Amniotic stem cell (primary cell): ENCODE measurements around the gene BARX2.

Experiments used
- DNase-seq: peaks from one replicate; lab custom pipeline; 2025; lab: John Stamatoyannopoulos, UW

BARX2 gene

DNA sequence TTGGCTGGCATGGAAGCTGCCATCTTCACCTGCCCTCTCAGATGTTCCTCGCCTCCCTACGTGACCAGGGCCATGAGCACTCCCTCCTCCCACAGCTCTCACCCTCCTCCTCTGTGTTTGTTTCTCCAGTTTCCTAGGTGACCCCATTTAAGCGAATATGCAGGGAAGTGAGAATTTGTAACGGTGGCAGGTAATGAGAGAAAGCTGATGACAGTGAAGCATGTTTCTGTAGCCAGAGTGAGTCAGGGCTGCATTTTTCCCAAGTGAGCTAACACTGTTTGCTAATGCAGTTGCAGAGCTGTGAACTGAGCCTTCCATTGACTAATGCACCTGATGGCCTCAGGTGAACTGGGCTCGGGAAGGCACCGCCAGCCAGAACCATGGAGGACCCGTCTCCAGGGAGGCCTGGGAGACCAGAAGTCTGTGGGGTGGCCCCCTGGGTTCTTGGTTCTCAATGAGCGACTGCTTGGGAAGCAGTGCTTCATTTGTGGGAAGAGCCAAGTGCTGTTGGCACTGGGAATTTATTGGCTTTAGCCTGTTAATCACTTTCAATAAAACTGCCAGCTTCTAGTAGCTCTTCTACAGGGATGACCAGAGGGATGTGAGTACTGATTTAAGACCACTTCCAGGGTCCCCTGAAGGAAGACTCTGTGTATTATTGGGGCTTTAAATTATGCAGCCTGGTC is 64.5 kb downstream of the BARX2 start:
- DNase-seq = no peak

DNA sequence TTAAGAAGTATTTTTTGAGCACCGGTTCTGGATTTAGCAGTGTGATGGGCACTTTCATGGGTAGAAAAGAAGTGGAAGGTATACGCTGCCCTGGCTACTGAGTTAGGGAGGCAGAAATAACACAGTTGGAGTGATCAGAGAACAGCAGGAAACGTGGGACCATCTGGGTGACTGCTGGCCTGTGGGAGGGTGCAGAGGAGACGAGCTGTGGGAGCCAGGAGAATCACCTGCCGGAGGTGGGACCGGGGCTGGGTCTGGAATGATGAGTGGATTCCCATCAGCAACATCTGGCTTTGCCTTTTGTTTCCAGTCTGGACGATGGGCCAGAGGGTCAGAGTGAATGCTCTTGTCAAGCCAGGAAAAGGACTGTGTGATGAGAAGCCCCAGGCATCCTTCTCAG is 66.5 kb downstream of the BARX2 start:
- DNase-seq = no peak

DNA sequence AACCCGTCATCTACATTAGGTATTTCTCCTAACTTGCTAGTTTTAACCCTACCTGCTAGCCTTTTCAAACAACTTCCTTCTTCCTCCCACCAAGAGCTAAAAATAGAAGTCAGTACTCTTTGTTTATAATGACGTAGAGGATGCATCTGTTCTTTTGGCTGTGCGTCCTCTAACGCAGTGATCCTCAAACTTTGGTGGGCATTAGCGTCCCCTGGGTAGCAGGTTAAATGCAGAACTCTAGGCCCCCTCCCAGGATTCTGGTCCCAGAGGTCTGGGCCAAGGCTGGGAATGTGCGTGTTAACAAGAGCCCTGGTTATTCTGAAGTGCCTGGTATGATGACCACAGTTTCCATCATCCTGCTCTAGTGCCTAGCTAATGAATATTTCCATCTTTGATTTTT is 67.6 kb downstream of the BARX2 start:
- DNase-seq = no peak

DNA sequence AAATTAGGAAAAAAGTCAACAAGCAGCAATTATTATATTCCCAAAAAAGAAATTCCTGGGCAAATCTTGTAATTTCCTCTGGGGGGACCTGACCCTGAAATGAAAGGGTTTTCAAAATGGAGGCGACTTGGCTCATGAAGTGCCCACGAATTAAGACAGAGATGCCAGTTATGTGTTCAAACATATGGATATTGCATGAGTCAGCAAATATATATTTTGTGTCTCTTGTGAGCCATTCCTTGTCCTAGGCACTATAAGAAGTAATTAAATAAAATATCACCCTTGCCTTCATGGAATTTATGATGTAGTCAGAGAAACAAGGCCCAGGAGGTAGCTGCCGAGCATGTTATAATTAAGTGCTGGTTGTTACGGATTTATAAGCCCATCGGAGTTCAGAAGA is 68.6 kb downstream of the BARX2 start:
- no peak for DNase-seq

DNA sequence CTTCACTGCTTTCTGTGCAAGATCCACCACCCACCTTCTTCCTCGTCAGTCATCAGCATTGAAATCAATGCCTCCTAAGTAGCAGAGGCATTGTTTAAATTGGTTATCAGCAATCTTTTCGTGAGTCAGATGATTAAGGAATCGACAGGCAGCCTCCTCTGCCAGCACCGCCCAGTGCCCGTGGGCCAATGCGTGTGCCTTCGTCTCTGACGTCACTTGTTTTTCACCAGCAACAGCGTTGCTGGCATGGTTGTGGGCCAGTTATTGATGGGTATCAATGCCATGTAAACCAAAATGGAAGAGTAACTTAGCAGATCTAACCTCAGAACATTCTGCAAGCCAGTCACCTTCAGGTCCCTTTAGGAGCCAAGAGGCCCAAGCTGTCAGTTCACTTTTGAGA is 69.6 kb downstream of the BARX2 start:
- no peak for DNase-seq

DNA sequence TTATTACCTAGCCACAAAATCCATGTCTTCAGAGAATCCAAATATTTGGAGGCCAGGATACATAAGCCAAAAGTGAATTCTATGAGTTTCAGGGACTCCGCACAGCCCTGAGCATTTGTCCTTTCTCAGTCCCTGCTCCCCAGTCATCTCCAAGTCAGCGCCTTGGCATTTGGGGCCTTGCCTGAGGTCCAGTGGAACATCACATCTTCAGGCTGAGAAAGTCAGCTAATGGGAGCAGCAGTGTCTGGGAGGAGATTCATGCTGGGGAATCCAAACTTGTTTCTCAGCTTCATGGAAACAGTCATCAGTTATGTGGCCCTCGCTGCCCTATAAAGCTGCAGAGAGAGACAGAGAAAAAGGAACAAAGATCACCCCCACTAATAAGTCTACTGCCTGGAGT is 70.9 kb downstream of the BARX2 start:
- DNase-seq = no peak

DNA sequence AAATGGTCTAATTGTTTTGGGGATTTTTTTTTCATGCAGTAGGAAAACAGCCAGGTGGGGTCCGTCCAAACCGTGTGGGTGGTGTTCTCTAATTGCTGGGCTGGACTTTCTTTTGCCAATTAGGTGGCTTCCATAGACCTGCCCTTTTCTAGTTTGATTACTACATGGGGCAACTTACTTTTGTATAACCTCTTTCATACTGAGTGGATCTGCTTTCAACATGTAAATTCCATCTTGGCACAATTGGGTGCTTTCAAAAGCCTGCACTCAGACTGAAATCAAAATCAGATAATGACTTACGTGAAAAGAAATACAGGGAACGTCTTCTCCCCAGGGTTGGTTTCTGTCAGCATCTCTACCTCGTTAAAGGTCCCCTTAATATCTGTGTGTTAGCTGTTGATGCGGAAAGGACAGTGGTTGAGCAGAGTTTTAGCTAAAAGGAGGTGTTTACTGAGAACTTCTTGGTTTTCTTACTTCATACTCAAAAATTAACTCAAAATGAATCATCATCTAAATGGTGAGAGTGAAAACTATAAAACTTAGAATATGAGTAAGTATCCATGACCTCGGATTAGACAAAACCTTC is 72.1 kb downstream of the BARX2 start:
- DNase-seq = no peak

DNA sequence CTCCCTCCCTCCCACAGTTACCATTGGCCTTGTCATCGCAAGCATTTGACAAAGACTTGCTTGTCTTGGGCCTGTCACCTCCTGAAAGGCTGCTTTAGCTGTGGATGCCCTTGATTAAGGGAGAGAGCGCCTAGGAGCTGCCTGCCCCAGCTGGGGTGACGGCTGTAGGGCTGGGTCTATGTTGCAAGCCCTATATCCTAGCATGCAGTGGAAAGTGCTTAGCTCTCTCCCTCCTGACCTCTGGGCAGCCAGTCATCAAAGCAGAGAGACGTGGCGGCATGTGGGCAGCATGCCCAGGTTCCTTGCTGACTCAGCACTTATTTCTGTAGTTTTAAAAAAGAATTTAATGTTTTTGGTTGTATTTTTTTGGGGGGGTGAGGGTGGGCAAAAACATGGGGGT is 75.9 kb downstream of the BARX2 start:
- no peak for DNase-seq

DNA sequence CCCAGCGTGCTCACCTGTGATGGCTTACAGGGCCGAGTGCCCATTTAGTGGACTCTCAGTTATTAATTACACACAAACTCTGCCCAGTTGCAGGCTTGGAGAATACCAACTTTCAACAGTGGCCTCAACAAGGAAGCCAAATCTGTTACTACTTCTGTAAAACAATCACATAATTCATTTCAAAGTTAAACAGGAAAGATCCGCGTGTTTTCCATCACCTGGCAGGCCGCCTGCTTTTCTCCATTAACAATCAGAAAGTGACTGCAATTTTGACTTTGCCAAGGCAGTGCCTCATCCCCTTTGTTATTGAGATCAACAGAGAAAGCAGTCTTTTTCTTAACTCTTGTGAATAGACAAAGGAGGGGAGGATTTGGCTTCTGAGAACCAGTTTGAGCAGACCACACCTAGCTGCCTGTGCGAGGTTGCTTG is 77.7 kb downstream of the BARX2 start:
- no peak for DNase-seq

DNA sequence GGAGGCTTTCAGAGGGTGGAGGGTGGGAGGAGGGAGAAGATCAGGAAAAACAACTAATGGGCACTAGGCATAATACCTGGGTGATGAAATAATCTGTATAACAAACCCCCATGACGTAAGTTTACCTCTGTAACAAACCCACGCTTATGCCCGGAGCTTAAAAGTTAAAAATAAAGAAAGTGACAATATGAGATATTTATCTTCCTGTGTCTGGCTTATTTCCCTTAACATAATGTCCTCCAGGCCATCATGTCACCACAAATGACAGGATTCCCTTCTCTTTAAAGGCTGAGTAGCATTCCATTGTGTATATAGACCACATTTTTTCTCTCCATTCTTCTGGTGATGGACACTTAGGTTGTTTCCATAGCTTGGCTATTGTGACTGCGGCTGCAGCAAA is 79.5 kb downstream of the BARX2 start:
- no peak for DNase-seq

DNA sequence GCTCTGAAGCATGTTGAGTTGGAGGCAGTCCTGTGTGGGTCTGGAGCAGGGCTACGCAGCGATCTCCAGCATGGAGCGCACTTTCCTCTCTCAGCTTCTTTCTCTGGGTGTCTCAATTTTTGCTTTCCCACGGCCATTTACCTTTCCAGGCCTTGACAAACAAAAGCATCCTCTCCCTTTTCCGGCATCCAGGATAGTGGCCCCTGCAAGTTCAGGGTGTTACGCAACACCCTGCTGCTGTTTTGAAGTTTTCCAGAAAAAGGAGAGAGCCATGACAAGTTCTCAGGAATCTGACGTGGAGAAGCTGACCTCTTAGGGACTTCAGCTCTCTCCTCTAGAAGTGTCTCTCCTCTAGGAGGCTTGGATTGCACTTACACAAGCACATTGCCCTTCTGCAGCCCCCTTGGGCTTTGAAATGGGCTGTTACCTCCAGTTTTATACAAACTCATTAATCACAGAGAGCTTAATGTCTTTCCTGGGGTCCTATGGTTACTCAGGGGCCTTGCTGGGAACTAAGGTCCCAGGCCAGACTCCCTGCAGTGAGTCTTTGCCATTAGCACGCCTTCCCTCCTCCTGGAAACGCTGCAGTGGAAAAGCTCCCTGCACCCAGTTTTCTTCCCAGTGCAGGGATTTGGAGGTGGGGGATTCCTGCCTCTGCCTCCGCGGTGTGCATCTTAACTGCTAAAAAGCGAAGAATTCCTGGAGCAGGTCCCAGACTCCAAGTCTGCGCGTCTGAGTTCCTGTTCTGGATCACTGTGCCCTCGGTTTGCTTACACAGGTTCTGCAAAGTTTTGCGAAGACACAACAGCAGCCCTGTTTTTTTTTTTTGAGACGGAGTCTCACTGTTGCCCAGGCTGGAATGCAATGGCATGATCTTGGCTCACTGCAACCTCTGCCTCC is 80.4 kb downstream of the BARX2 start:
- DNase-seq = no peak

DNA sequence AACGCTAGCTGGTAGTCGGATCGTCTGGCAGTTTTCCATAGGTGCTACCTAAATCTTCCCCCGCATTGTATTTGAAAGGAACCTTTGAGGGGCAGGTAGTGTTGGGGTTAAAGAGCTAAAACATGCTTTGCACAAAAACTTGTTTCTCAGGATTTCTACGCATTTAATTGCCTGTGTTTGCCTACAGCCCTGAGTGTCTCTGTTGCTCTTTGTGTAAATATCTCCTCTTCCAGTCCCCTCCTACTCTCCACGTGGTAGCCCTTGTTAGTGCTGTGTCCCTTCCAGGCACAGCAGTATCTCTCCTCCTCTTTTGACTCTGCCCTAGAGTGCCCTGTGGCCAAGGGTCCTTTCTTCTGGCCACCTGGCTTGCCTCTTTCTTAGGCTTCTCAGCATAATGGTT is 81.7 kb downstream of the BARX2 start:
- DNase-seq = no peak

DNA sequence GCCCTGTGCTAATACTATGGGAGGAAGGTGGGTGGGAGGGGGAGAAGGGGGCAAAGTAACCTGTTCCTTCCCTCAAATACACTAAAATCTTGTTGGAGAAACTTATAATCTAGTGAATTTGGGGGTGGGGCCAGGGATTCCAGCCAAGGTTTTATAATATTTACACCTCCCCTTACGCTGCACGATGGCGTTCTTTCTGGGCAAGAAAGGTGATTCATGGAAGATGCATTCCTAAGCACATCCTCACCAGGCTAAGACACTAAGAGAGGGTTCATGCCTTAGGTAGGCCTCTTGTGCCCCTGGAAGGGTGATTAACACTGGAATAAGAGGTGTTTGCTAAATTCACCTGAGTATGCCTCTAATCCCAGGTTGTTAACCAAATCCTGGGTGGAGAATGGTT is 82.6 kb downstream of the BARX2 start:
- DNase-seq = no peak

DNA sequence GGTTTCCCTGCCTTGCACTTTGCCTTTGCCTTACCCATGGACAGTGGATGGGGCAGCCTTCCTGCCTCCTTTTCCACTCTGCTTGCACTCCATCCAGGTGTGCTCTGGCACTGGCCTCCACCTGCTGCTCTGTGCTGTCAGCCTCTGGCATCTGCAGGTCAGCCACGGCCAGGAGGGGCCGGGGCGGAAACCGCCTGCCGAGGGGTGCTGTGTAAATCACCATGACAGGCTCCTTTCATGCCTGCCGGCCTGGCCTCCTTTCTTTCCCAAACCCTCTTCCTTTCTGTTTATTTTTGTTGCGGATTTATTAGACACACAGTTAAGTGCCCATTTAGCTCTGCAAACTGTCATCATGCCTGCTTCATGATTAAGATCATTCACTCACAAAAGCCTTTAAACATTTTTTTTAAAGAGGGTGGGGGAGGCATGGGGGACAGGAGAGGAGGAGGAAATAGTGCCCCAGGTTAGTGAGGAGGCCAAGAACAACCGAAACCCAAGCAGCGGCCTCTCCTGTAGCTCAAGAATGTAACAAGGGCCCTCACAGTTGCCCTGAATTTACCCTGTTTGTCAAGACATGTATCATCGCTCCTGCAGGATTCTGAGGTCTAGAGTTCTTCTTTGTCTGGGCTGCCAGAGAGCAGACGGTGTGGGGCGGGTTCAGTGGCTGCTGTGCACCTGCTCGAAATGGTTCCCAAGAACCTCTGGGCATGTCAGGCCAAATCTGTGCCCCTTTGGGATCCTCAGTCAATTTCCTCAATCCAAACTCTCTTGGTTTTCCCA is 83.3 kb downstream of the BARX2 start:
- no peak for DNase-seq

DNA sequence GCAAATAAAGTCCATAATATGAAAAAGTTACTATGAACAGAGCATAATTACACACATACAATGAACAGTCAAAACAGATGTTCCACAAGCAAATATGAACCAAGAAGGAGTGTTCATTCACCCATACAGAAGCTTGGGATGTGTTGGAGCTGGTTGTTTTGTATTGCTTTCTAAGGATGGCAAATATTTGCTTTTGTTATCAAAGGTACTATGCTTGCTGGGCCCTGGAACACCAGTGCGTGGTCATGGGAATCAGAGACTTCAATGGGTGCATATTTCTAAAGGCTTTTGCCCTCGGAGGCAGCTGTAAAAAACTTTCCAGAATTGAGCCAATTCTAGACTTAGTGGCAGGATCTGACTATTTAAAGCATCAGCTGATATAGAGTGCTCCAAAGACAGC is 85.1 kb downstream of the BARX2 start:
- DNase-seq = no peak

DNA sequence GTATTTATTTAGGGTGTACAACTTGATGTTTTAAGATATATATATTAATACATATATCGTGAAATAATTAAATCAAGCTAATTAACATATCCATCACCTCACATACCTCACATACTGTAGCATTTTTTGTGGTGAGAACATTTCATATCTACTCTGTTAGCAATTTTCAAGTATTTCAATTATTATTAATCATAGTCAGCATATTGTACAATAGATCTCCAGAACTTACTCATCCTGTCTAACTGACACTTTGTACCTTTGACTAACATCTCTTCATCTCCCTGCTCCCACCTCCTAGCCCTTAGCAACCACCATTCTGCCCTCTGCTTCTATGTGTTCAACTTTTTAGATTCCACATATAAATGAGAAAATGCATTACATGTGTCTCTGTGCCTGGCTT is 108.4 kb downstream of the BARX2 start:
- DNase-seq = no peak

DNA sequence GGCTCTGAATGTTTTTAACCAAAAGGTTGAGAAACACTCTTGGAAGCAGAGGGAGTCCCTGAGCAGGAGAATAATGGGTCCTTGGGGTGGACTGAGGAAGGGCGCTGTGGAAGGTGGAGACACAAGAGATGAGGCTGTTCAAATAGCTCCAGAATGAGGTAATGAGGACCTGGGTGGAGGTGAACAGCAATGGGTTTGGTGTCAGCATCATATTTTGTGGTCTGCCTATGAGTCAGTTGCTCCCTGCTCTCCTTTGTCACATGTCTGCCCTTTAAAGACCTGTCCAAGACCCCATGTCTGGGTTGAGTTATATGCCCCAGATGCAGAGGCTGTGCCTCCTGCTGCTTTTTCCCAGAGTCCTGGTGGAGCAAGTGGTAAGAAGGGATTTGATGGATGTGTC is 113.6 kb downstream of the BARX2 start:
- no peak for DNase-seq

DNA sequence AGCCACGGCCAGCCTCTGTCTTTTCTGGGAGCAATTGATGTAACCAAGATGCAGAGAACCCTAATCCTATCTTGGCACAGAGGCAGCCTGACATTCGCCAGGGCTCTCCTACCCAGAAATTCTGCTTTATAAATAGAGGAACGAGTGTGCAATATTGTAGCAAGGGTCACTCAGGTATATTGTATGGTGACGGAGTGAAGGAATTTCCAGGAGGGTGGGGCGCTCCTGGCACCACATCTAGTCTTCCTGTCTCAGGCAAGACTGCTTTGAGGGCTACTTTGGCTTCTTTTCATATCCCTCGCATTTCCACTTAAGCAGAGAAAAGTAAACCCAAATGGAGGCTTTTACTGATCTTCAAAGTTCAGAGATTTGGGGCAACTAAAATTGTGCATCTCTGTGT is 114.4 kb downstream of the BARX2 start:
- no peak for DNase-seq

DNA sequence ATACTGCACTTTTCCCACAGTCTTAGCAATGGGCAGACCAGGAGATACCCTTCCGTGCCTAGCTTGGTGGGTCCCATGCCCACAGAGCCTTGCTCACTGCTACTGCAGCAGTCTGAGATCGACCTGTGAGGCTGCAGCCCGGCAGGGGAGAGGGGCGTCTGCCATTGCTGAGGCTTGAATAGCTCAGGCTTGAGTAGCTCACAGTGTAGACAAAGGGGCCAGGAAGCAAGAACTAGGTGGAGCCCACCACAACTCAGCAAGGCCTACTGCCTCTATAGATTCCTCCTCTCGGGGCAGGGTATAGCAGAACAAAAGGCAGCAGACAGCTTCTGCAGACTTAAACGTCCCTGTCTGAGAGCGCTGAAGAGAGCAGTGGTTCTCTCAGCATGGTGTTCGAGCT is 118.1 kb downstream of the BARX2 start:
- no peak for DNase-seq
